Hepatocyte (in vitro differentiated cells): Measurements from ENCODE around the gene DPF3.

Experiments
- EZH2 ChIP-seq: fragments of 200-600 bp; sonication (generic); IDR thresholded peaks from 2 replicates; pipeline ENCODE4 v1.6.1; 2016; ENCODE audit warnings: antibody characterized with exemption, mild to moderate bottlenecking, borderline replicate concordance
- TF ChIP-seq, protein P1 (sequence below): fragments of 200-600 bp; sonication (generic); IDR thresholded peaks from 2 replicates; pipeline ENCODE4 v1.5.1; 2016; ENCODE audit warnings: antibody characterized with exemption, mild to moderate bottlenecking; ENCODE audit not compliant: poor library complexity

DNA sequence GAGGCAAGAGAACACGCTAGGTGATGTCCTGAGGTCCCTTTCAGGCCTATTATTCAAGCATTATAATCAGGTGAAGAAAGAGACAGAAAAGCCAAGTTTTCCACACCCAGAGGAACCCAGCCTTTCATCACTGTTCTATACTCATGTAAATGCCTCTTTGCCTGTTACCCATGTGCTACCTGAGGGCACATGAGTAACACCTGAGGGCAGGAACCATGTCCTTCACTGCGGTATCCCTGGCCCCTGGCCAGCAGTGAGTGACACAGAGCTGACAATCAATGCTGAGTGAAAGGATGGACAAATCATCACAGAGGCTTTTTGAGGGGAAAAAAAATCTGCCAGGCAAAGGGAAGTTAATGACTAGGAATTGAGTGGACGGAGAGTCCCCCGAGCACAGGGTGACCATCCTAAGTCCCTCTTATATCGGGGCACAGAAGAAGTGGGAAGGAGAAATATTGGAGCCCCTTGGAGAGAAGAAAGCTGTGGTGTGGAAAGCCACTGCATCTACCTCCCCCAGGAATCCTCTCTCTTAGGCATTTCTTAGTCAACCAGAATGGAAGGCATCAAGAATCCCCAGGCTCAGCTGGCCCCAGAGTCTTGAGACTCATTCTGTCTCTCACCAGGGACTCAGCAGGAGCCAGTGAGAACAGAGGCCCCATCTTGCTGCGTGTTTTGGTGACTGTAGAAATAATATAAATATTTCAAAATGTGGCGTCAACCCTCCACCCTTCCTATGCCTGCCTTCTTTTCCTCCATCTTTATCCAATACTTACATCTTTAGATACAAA lies 212.9 kb downstream of the DPF3 start:
- no peak for TF ChIP-seq EZH2
- TF ChIP-seq, protein P1, sequence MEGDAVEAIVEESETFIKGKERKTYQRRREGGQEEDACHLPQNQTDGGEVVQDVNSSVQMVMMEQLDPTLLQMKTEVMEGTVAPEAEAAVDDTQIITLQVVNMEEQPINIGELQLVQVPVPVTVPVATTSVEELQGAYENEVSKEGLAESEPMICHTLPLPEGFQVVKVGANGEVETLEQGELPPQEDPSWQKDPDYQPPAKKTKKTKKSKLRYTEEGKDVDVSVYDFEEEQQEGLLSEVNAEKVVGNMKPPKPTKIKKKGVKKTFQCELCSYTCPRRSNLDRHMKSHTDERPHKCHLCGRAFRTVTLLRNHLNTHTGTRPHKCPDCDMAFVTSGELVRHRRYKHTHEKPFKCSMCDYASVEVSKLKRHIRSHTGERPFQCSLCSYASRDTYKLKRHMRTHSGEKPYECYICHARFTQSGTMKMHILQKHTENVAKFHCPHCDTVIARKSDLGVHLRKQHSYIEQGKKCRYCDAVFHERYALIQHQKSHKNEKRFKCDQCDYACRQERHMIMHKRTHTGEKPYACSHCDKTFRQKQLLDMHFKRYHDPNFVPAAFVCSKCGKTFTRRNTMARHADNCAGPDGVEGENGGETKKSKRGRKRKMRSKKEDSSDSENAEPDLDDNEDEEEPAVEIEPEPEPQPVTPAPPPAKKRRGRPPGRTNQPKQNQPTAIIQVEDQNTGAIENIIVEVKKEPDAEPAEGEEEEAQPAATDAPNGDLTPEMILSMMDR: no peak
